ENCODE measurements around the gene ATP10A. TPM values are rescaled to one million over a fixed set of nuclear protein-coding genes. Genes with fewer than 3 reads are reported as not detected.

ATP10A gene
- total RNA-seq, 3 donors from 2014 or later = 2.4 to 4.5 (median 2.7) TPM

DNA sequence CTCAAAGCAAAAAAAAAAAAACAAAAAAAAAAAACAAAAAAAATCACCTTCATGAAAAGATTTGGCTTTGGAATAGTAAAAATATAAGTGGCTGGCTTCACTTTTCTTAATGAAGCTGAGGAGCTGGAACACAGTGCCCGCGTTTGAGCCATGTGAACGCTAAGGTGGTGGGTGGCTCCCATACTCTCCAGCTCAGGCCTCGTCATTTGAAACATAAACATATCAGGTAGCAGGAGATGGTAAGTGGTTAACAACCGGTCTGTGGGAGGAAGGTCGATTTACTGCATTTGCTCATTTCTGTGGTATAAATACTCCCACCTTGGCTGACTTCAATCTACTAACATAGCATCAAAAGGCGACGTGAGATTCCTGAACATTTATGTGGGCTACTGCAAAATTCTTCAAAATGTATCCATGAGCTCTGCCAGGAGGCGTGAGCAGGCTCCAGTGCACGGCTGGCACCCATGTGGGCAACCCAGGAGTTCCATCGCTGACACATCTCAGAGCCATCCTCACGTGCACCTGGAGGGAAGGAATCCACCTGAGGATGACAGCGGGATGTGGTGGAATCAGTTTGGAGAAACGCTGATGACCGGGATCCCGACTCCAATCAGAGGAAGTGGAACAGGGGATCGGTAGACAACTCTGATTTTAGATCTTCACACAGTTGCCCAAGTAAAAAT, 157.6 kb downstream of the ATP10A start:
- Histone ChIP-seq H3K36me3 (ENCODE audit: low read depth) (no peaks in the 10 kb centered on the region), H3K9me3 (peaks cover 9% of the 10 kb centered on the region), H3K4me3 (no peak overlapping the region), H3K4me1 (ENCODE audit: low read depth) (no peaks in the 10 kb centered on the region)
- no peak for ATAC-seq
- intact Hi-C loops (cut with DNase I, micrococcal nuclease) = no loop called here
- TF ChIP-seq CTCF (IDR thresholded peaks at IDR 0.05) = no peak
- DNase-seq = no peak

DNA sequence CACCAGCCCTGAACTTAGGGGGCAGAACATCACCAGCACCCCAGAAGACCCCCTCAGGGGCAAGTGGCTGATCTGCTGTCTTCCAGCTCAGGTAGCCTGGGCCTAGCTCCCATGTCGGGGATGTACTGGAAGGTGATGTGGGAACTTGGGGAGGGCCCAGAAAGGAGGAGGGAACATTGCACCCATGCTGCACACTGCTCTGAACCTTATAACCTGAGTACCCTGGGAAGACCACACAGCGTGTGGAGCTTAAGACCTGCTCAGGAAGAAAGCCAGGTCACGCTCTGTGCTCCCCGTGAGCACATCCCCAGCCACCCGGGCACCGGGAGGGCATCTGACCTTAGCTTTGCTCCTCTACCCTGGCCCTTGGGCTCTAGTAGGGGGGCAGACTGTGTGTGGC, 159.4 kb downstream of the ATP10A start:
- Histone ChIP-seq H3K36me3 (ENCODE audit: low read depth) (no peaks in the 10 kb centered on the region), H3K9me3 (peaks cover 6% of the 10 kb centered on the region), H3K4me3 (no peak overlapping the region), H3K4me1 (ENCODE audit: low read depth) (no peaks in the 10 kb centered on the region)
- intact Hi-C loops (cut with DNase I, micrococcal nuclease) = no loop called here
- no peak for TF ChIP-seq CTCF (IDR thresholded peaks at IDR 0.05)
- ATAC-seq (no peak), DNase-seq (no peak)

GRCh38 chr15:25701721-25702465, 161.2 kb downstream of the ATP10A start:
- Histone ChIP-seq H3K36me3 (ENCODE audit: low read depth) (no peaks in the 10 kb centered on the region), H3K9me3 (peaks cover 6% of the 10 kb centered on the region), H3K4me3 (no peak overlapping the region), H3K4me1 (ENCODE audit: low read depth) (no peaks in the 10 kb centered on the region)
- intact Hi-C loops (cut with DNase I, micrococcal nuclease) = no loop called here
- DNase-seq = no peak
- ATAC-seq = no peak
- TF ChIP-seq CTCF (IDR thresholded peaks at IDR 0.05) = no peak

DNA sequence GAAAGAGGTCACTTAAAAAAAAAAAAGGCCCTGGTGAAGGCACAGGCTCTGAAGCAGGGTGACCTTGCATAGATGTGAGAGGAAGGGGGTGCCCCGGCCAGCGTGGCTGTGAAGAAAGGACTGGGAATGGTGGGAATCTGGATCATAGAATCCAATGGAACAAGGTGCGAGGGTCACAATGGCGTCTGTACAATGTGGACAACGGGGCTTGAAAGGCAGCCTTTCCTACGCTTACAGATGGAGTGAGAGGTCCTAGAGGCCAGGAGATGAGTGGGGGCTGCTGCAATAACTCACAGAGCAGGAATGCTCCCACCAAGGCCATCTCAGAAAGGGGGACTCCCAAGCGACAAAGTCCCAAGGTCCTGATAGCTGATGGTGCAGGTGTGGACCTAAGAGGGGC, 162.2 kb downstream of the ATP10A start:
- no peaks in the 10 kb centered on the region for H3K36me3 ChIP-seq (ENCODE audit: low read depth)
- H3K4me1 ChIP-seq (ENCODE audit: low read depth) = no peaks in the 10 kb centered on the region
- no peak for TF ChIP-seq CTCF (IDR thresholded peaks at IDR 0.05)
- ATAC-seq (no peak), DNase-seq (no peak)
- intact Hi-C loops (cut with DNase I, micrococcal nuclease) = no loop called here
- no peak overlapping the region for H3K4me3 ChIP-seq
- H3K9me3 ChIP-seq = peaks cover 6% of the 10 kb centered on the region

DNA sequence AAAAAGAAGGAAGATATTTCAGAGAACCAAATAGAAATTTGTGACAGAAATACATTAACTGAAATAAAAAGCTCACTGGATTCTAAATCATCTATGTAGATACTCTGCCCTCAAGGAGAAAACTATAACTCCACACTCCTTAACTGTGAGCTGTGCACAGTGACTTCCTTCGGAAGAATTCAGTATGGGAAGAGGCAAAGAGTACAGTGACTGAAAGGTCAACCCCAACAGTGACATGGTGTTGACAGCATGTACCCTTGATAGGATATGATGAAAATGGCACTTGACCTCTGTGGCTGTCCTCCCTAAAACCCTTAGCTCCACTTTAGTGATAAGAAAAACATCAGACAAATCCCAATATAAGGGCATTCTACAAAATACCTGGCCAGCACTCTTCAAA, 165.5 kb downstream of the ATP10A start:
- no peak for ATAC-seq
- peaks cover 12% of the 10 kb centered on the region for H3K9me3 ChIP-seq
- no peaks in the 10 kb centered on the region for H3K36me3 ChIP-seq (ENCODE audit: low read depth)
- DNase-seq = no peak
- no peak overlapping the region for H3K4me3 ChIP-seq
- TF ChIP-seq CTCF (IDR thresholded peaks at IDR 0.05) = no peak
- no peaks in the 10 kb centered on the region for H3K4me1 ChIP-seq (ENCODE audit: low read depth)
- intact Hi-C loops (cut with DNase I, micrococcal nuclease) = no loop called here
